ENCODE results near the gene SOCS3.

SOCS3 gene

GRCh38 chr17:78387977-78388941 is 28.4 kb upstream of the SOCS3 start:
- no peak overlapping the region for H3K9ac ChIP-seq (ENCODE audit: low read length)
- H3K36me3 ChIP-seq (ENCODE audit: control insufficient read depth, insufficient read depth, low read length, severe bottlenecking), result peaks cover 1% of the 10 kb centered on the region
- H3K4me1 ChIP-seq (ENCODE audit: control insufficient read depth, insufficient read depth, low read length), result peaks cover 62% of the 10 kb centered on the region
- H3K9me3 ChIP-seq (ENCODE audit: control insufficient read depth, low read length), result no peaks in the 10 kb centered on the region
- no peak overlapping the region for H3K4me3 ChIP-seq (ENCODE audit: low read length)
- no peak for DNase-seq (ENCODE audit: low read depth)
- H3K27me3 ChIP-seq (replicated peaks; ENCODE audit: control insufficient read depth, insufficient read depth, low read length), result no peaks in the 10 kb centered on the region

- Histone ChIP-seq H3K27me3 (replicated peaks; ENCODE audit: control insufficient read depth, insufficient read depth, low read length) (no peaks in the 10 kb centered on the region), H3K9ac (ENCODE audit: low read length) (peak overlapping the region; percentile 66), H3K4me1 (ENCODE audit: control insufficient read depth, insufficient read depth, low read length) (peaks cover 71% of the 10 kb centered on the region), H3K4me3 (ENCODE audit: low read length) (peak overlapping the region; percentile 55), H3K9me3 (ENCODE audit: control insufficient read depth, low read length) (no peaks in the 10 kb centered on the region), H3K36me3 (ENCODE audit: control insufficient read depth, insufficient read depth, low read length, severe bottlenecking) (peaks cover 6% of the 10 kb centered on the region)
- no peak for DNase-seq (ENCODE audit: low read depth)
These were observed 24.8 kb upstream of the SOCS3 start for GRCh38 chr17:78384479-78385175.

GRCh38 chr17:78383725-78384471 is 24.0 kb upstream of the SOCS3 start:
- Histone ChIP-seq H3K36me3 (ENCODE audit: control insufficient read depth, insufficient read depth, low read length, severe bottlenecking) (peaks cover 6% of the 10 kb centered on the region), H3K9ac (ENCODE audit: low read length) (peak overlapping the region; percentile 66), H3K9me3 (ENCODE audit: control insufficient read depth, low read length) (no peaks in the 10 kb centered on the region), H3K4me3 (ENCODE audit: low read length) (peak overlapping the region; percentile 55), H3K4me1 (ENCODE audit: control insufficient read depth, insufficient read depth, low read length) (peaks cover 77% of the 10 kb centered on the region), H3K27me3 (replicated peaks; ENCODE audit: control insufficient read depth, insufficient read depth, low read length) (no peaks in the 10 kb centered on the region)
- peak; percentile 38 for DNase-seq (ENCODE audit: low read depth)

- Histone ChIP-seq H3K4me1 (ENCODE audit: control insufficient read depth, insufficient read depth, low read length) (peaks cover 84% of the 10 kb centered on the region), H3K9me3 (ENCODE audit: control insufficient read depth, low read length) (no peaks in the 10 kb centered on the region), H3K36me3 (ENCODE audit: control insufficient read depth, insufficient read depth, low read length, severe bottlenecking) (peaks cover 6% of the 10 kb centered on the region), H3K9ac (ENCODE audit: low read length) (peak overlapping the region; percentile 11), H3K27me3 (replicated peaks; ENCODE audit: control insufficient read depth, insufficient read depth, low read length) (no peaks in the 10 kb centered on the region), H3K4me3 (ENCODE audit: low read length) (peak overlapping the region; percentile 42)
- DNase-seq (ENCODE audit: low read depth), result no peak
These were observed 21.8 kb upstream of the SOCS3 start for GRCh38 chr17:78381601-78382232.

GRCh38 chr17:78380370-78380769 is 20.5 kb upstream of the SOCS3 start:
- peak overlapping the region; percentile 98 for H3K9ac ChIP-seq (ENCODE audit: low read length)
- peak overlapping the region; percentile 98 for H3K4me3 ChIP-seq (ENCODE audit: low read length)
- H3K4me1 ChIP-seq (ENCODE audit: control insufficient read depth, insufficient read depth, low read length), result peaks cover 83% of the 10 kb centered on the region
- no peaks in the 10 kb centered on the region for H3K9me3 ChIP-seq (ENCODE audit: control insufficient read depth, low read length)
- DNase-seq (ENCODE audit: low read depth), result no peak
- H3K36me3 ChIP-seq (ENCODE audit: control insufficient read depth, insufficient read depth, low read length, severe bottlenecking), result peaks cover 6% of the 10 kb centered on the region
- H3K27me3 ChIP-seq (replicated peaks; ENCODE audit: control insufficient read depth, insufficient read depth, low read length), result no peaks in the 10 kb centered on the region

- peak; percentile 71 for DNase-seq (ENCODE audit: low read depth)
- Histone ChIP-seq H3K4me1 (ENCODE audit: control insufficient read depth, insufficient read depth, low read length) (peaks cover 84% of the 10 kb centered on the region), H3K36me3 (ENCODE audit: control insufficient read depth, insufficient read depth, low read length, severe bottlenecking) (peaks cover 6% of the 10 kb centered on the region)
These were observed 19.2 kb upstream of the SOCS3 start for GRCh38 chr17:78379131-78379491.

GRCh38 chr17:78378225-78379130 is 18.6 kb upstream of the SOCS3 start, which contains the start of gene PGS1:
TSS of gene PGS1 (plus strand) at chr17:78378649. CDS start at chr17:78378666, 17 bp downstream.
- H3K9me3 ChIP-seq (ENCODE audit: control insufficient read depth, low read length), result no peaks in the 10 kb centered on the region
- peak; percentile 90 for DNase-seq (ENCODE audit: low read depth)
- H3K4me1 ChIP-seq (ENCODE audit: control insufficient read depth, insufficient read depth, low read length), result peaks cover 80% of the 10 kb centered on the region
- peaks cover 6% of the 10 kb centered on the region for H3K36me3 ChIP-seq (ENCODE audit: control insufficient read depth, insufficient read depth, low read length, severe bottlenecking)
- H3K9ac ChIP-seq (ENCODE audit: low read length), result peak within 1 kb of the TSS; percentile 98
- H3K4me3 ChIP-seq (ENCODE audit: low read length), result peak within 1 kb of the TSS; percentile 98
- no peaks in the 10 kb centered on the region for H3K27me3 ChIP-seq (replicated peaks; ENCODE audit: control insufficient read depth, insufficient read depth, low read length)

More at GRCh38 chr17:78379131-78379491, 19.2 kb upstream of the SOCS3 start:
- Histone ChIP-seq H3K9ac (ENCODE audit: low read length) (peak overlapping the region; percentile 98), H3K9me3 (ENCODE audit: control insufficient read depth, low read length) (no peaks in the 10 kb centered on the region), H3K4me3 (ENCODE audit: low read length) (peak overlapping the region; percentile 98), H3K27me3 (replicated peaks; ENCODE audit: control insufficient read depth, insufficient read depth, low read length) (no peaks in the 10 kb centered on the region)

GRCh38 chr17:78377858-78378224 is 18.0 kb upstream of the SOCS3 start:
- no peak for DNase-seq (ENCODE audit: low read depth)

GRCh38 chr17:78376161-78376560 is 16.3 kb upstream of the SOCS3 start:
- H3K36me3 ChIP-seq (ENCODE audit: control insufficient read depth, insufficient read depth, low read length, severe bottlenecking), result peaks cover 5% of the 10 kb centered on the region
- H3K4me1 ChIP-seq (ENCODE audit: control insufficient read depth, insufficient read depth, low read length), result peaks cover 71% of the 10 kb centered on the region
- DNase-seq (ENCODE audit: low read depth), result no peak
- no peaks in the 10 kb centered on the region for H3K27me3 ChIP-seq (replicated peaks; ENCODE audit: control insufficient read depth, insufficient read depth, low read length)
- no peaks in the 10 kb centered on the region for H3K9me3 ChIP-seq (ENCODE audit: control insufficient read depth, low read length)
- H3K4me3 ChIP-seq (ENCODE audit: low read length), result peak overlapping the region; percentile 48
- H3K9ac ChIP-seq (ENCODE audit: low read length), result peak overlapping the region; percentile 53

More at GRCh38 chr17:78377858-78378224, 18.0 kb upstream of the SOCS3 start:
- peak overlapping the region; percentile 98 for H3K4me3 ChIP-seq (ENCODE audit: low read length)
- peak overlapping the region; percentile 98 for H3K9ac ChIP-seq (ENCODE audit: low read length)
- peaks cover 76% of the 10 kb centered on the region for H3K4me1 ChIP-seq (ENCODE audit: control insufficient read depth, insufficient read depth, low read length)
- no peaks in the 10 kb centered on the region for H3K9me3 ChIP-seq (ENCODE audit: control insufficient read depth, low read length)
- peaks cover 6% of the 10 kb centered on the region for H3K36me3 ChIP-seq (ENCODE audit: control insufficient read depth, insufficient read depth, low read length, severe bottlenecking)
- no peaks in the 10 kb centered on the region for H3K27me3 ChIP-seq (replicated peaks; ENCODE audit: control insufficient read depth, insufficient read depth, low read length)

Measured in adipocyte (in vitro differentiated cells).